Calu3 (cell line): ENCODE results near the gene PI16. TPM values are rescaled to one million over a fixed set of nuclear protein-coding genes. Genes with fewer than 3 reads are reported as not detected.

Experiments used
- BruUV-seq: library from RNA; stranded (reverse); fragments of 400-500 nt; replicated peaks from 2 replicates; lab custom pipeline; 2021; lab: Mats Ljungman, UMichigan
- CTCF ChIA-PET: fragments of 300-600 bp; sonication (Branson Sonifier 250); formaldehyde crosslinking; loops from one replicate; lab custom pipeline; 2022; ENCODE audit warnings: antibody characterized with exemption; lab: Charles Lee
- DNase-seq: peaks from one replicate; pipeline ENCODE4 v3.0.0; 2022
- H3K27ac Mint-ChIP-seq: one replicate; pipeline ENCODE4 v1.8.0; 2022; ENCODE audit warnings: mixed read lengths; ENCODE audit not compliant: unreplicated experiment
- H3K27me3 Mint-ChIP-seq: one replicate; pipeline ENCODE4 v1.8.0; 2022; ENCODE audit warnings: mixed read lengths; ENCODE audit not compliant: unreplicated experiment
- H3K36me3 Mint-ChIP-seq: one replicate; pipeline ENCODE4 v1.8.0; 2022; ENCODE audit warnings: mild to moderate bottlenecking, moderate library complexity, mixed read lengths; ENCODE audit not compliant: insufficient read depth, unreplicated experiment
- H3K4me1 Mint-ChIP-seq: one replicate; pipeline ENCODE4 v1.8.0; 2022; ENCODE audit warnings: mild to moderate bottlenecking, low read depth, mixed read lengths; ENCODE audit not compliant: unreplicated experiment
- H3K4me3 Mint-ChIP-seq: one replicate; pipeline ENCODE4 v1.8.0; 2022; ENCODE audit warnings: mild to moderate bottlenecking, low read depth, moderate library complexity, mixed read lengths; ENCODE audit not compliant: unreplicated experiment
- H3K9me3 Mint-ChIP-seq: one replicate; pipeline ENCODE4 v1.8.0; 2022; ENCODE audit warnings: low read depth, mixed read lengths; ENCODE audit not compliant: unreplicated experiment
- CTCF ChIP-seq: fragments of 200-600 bp; IDR thresholded peaks from one replicate; pipeline ENCODE4 v1.8.0; 2022; ENCODE audit warnings: antibody characterized with exemption; ENCODE audit not compliant: unreplicated experiment
- intact Hi-C: fragments of 100-400 bp; cut with micrococcal nuclease; formaldehyde crosslinking; loops from one replicate; pipeline ENCODE4 v1.10.0; 2022; ENCODE audit not compliant: unreplicated experiment
- total RNA-seq: library from RNA; stranded (reverse); gene quantifications from 2 replicates; pipeline ENCODE4 v1.2.3, GENCODE V29; 2022

Gene PI16
- total RNA-seq, 1 experiment from 2014 or later: 0.17 TPM

GRCh38 chr6:36967301-36967700, 12.8 kb downstream of the PI16 start:
- H3K9me3 Mint-ChIP-seq: no peaks in the 10 kb centered on the region
- peaks cover 12% of the 10 kb centered on the region for H3K4me1 Mint-ChIP-seq
- peaks cover 43% of the 10 kb centered on the region for H3K36me3 Mint-ChIP-seq
- no peak for DNase-seq
- no peaks in the 10 kb centered on the region for H3K27me3 Mint-ChIP-seq
- TF ChIP-seq CTCF: no peak
- peak overlapping the region; percentile 34 for H3K27ac Mint-ChIP-seq
- intact Hi-C loops: no loop called here
- no peak overlapping the region for H3K4me3 Mint-ChIP-seq
- no TSS peak for BruUV-seq
- CTCF ChIA-PET: no interaction called here

- Mint-ChIP-seq H3K36me3 (peaks cover 47% of the 10 kb centered on the region), H3K27ac (no peak overlapping the region), H3K4me3 (no peak overlapping the region), H3K27me3 (no peaks in the 10 kb centered on the region), H3K9me3 (no peaks in the 10 kb centered on the region), H3K4me1 (peaks cover 11% of the 10 kb centered on the region)
- no peak for TF ChIP-seq CTCF
- CTCF ChIA-PET: no interaction called here
- intact Hi-C loops: no loop called here
- DNase-seq: no peak
- no TSS peak for BruUV-seq
Measured at GRCh38 chr6:36967757-36968156, 13.2 kb downstream of the PI16 start.

GRCh38 chr6:36968266-36968977, 13.9 kb downstream of the PI16 start:
- TF ChIP-seq CTCF: no peak
- Mint-ChIP-seq H3K9me3 (no peaks in the 10 kb centered on the region), H3K36me3 (peaks cover 44% of the 10 kb centered on the region), H3K27ac (no peak overlapping the region), H3K4me3 (no peak overlapping the region), H3K4me1 (peaks cover 4% of the 10 kb centered on the region), H3K27me3 (no peaks in the 10 kb centered on the region)
- CTCF ChIA-PET: no interaction called here
- BruUV-seq: TSS peak; percentile 80
- intact Hi-C loops: no loop called here
- no peak for DNase-seq

- no peak for DNase-seq
- intact Hi-C loops: no loop called here
- H3K36me3 Mint-ChIP-seq: peaks cover 44% of the 10 kb centered on the region
Measured at GRCh38 chr6:36969240-36969691, 14.7 kb downstream of the PI16 start.

More at GRCh38 chr6:36969240-36969691, 14.7 kb downstream of the PI16 start:
- Mint-ChIP-seq H3K4me1 (no peaks in the 10 kb centered on the region), H3K27ac (no peak overlapping the region), H3K27me3 (no peaks in the 10 kb centered on the region), H3K4me3 (no peak overlapping the region), H3K9me3 (no peaks in the 10 kb centered on the region)
- no TSS peak for BruUV-seq
- CTCF ChIA-PET: no interaction called here
- TF ChIP-seq CTCF: no peak
